ENCODE data around the gene TLE2. TPM values are rescaled to one million over a fixed set of nuclear protein-coding genes. Genes with fewer than 3 reads are reported as not detected.

The TLE2 gene
- total and polyA plus RNA-seq, 2 donors (not counting 3 experiments of a cell fraction or from before 2014, with no cell fraction given) = 32.0 to 38.8 TPM

GRCh38 chr19:3041327-3041726, 12.2 kb upstream of the TLE2 start:
- ChIA-PET CTCF (no interaction called here), POLR2A (no interaction called here)
- TF ChIP-seq EZH2 (IDR thresholded peaks at IDR 0.05; ENCODE audit: borderline replicate concordance, low read depth, low read length, severe bottlenecking) (no peak), POLR2A (IDR thresholded peaks at IDR 0.05; ENCODE audit: low read depth, low read length) (no peak), FOS (IDR thresholded peaks at IDR 0.05; ENCODE audit: borderline replicate concordance, insufficient read depth, low read length) (no peak), POLR2AphosphoS5 (IDR thresholded peaks at IDR 0.05; ENCODE audit: insufficient read depth, low read depth, low read length) (no peak), CTCF (IDR thresholded peaks at IDR 0.05; ENCODE audit: extremely low read depth in 1 of 2, insufficient read depth in 1 of 2, low read depth in 1 of 2, low read length in 2 of 2) (no peak), MYC (IDR thresholded peaks at IDR 0.05; ENCODE audit: low read depth, low read length) (no peak), MAX (IDR thresholded peaks at IDR 0.05; ENCODE audit: insufficient read depth, insufficient read length) (no peak), JUN (IDR thresholded peaks at IDR 0.05; ENCODE audit: borderline replicate concordance, insufficient read depth, insufficient read length, low read depth) (no peak), GATA2 (IDR thresholded peaks at IDR 0.05; ENCODE audit: insufficient read depth, insufficient read length, low read depth, low read length) (no peak)
- no peak overlapping the region for H2AFZ ChIP-seq (ENCODE audit: low read depth, low read length)
- DNase-seq (ENCODE audit: low read depth, low spot score) = no peak
- FAIRE-seq = no peak
- H3K9me1 ChIP-seq (replicated peaks; ENCODE audit: control insufficient read depth, extremely low read depth, insufficient read depth, low read length) = no peaks in the 10 kb centered on the region
- no peak overlapping the region for H3K4me2 ChIP-seq (ENCODE audit: insufficient read depth, low read length)
- H3K27me3 ChIP-seq (ENCODE audit: control insufficient read depth in 2 of 2, insufficient read depth in 2 of 2, low read length in 2 of 2) = no peaks in the 10 kb centered on the region
- dilution Hi-C loops (cut with MboI; ENCODE audit: extremely low pct_ligation_motif_present, low sequenced_read_pairs) (no loop called here), intact Hi-C loops (cut with micrococcal nuclease) (no loop called here)
- no peaks in the 10 kb centered on the region for H3K79me2 ChIP-seq (ENCODE audit: control insufficient read depth, insufficient read depth, low read length)
- H3K36me3 ChIP-seq (ENCODE audit: control insufficient read depth in 2 of 2, extremely low read depth in 1 of 2, insufficient read depth in 2 of 2, low read length in 2 of 2) = no peaks in the 10 kb centered on the region
- no peaks in the 10 kb centered on the region for H3K9me3 ChIP-seq (replicated peaks; ENCODE audit: control insufficient read depth, insufficient read depth, low read length)
- H3K9ac ChIP-seq (replicated peaks; ENCODE audit: extremely low read depth, insufficient read depth, low read length) = no peak overlapping the region
- H3K4me3 ChIP-seq (replicated peaks in 1 of 3; ENCODE audit: insufficient read depth in 1 of 3, low read depth in 1 of 3, low read length in 3 of 3) = no peak overlapping the region
- H3K4me1 ChIP-seq (ENCODE audit: control insufficient read depth, extremely low read depth, insufficient read depth, low read length) = peaks cover 4% of the 10 kb centered on the region
- BruUV-seq (replicated peaks) = no TSS peak
- H3K27ac ChIP-seq (ENCODE audit: insufficient read depth, low read depth, low read length) = no peak overlapping the region
- H4K20me1 ChIP-seq (replicated peaks; ENCODE audit: control insufficient read depth, extremely low read depth, insufficient read depth, low read length) = no peaks in the 10 kb centered on the region

Measured in endothelial cell of umbilical vein (primary cell).